Measurements from ENCODE around the gene HSPA6. TPM values are rescaled to one million over a fixed set of nuclear protein-coding genes. Genes with fewer than 3 reads are reported as not detected.
"Not testable (repeated sequence)": the region's sequence is repeated elsewhere in the genome, so short reads cannot be mapped to it uniquely, and the experiment has no call there.

Gene HSPA6
- total RNA-seq, 2 experiments from 2014 or later = 0.47 to 1.1 TPM

DNA sequence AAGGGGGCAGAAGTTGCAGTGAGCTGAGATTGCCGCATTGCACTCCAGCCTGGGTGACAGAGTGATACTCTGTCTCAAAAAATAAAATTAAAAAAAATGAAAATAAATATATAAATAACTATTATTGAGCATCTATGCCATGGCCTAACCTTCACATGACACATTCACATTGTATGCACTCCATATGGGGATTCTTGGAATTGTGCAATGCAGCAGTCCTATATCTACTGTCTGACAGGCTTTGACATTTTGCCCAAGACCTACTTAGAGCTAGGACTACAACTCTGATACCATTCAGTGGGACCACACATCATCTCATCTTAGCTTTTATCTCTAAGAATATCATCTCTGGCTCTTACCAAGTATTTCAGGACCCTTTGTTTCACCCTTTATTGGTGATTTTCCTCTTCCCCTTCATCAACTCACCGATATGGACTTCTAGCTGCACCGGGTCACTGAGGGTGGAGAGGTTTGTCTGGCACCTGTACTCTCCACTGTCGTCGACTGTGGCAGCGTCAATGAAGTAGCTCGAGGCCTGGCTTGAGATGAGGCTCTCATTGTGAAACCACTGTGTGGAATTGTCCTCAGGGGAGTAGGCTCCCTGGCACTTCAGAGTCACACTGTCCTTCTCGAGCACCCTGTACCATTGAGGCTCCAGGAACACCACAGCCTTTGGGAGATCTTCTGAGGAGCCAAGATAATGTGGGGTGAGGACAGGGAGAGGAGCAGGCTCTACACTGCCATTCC lies 23.8 kb downstream of the HSPA6 start:
- ATAC-seq; DNase-seq; H3K27me3 Mint-ChIP-seq; H3K27ac Mint-ChIP-seq; H3K4me3 Mint-ChIP-seq; H3K9me3 Mint-ChIP-seq (ENCODE audit: low read depth); H3K36me3 Mint-ChIP-seq; CTCF ChIA-PET: not testable (repeated sequence)
- peaks cover 32% of the 10 kb centered on the region for H3K4me1 Mint-ChIP-seq

DNA sequence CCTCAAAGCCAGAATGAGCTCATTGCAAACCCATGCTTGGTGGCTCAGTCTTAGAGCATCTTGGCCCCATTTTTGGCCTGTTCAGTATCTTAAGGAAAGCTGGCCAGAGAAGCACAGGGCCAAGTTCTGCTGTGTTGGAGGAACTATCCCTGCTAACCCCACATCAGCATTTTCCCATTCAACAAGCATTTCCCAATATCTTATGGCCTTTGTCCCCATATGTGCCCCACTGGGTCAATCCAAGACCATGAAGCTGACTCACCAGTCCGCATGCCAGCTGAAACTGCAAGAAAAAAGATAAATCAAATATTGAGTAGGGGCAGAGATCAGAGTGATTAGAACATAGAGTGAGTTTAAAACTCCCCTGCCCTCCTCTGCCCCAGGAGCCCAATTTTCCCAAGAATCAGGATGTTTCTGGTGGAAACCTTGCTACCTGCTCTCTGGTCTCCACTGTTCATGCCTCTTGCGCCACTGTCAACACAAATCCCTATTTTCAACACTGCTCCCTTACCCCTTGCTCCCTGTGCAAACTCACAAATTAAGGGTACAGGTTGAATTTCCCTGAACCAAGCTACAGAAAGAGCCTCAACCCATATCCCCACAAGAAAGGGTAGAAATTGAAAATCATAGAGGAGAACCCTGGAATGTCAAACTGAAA lies 24.5 kb downstream of the HSPA6 start:
- H3K27me3 Mint-ChIP-seq; CTCF ChIA-PET; H3K27ac Mint-ChIP-seq; H3K4me3 Mint-ChIP-seq; H3K36me3 Mint-ChIP-seq; DNase-seq; ATAC-seq; H3K9me3 Mint-ChIP-seq (ENCODE audit: low read depth): not testable (repeated sequence)
- H3K4me1 Mint-ChIP-seq = peaks cover 25% of the 10 kb centered on the region

DNA sequence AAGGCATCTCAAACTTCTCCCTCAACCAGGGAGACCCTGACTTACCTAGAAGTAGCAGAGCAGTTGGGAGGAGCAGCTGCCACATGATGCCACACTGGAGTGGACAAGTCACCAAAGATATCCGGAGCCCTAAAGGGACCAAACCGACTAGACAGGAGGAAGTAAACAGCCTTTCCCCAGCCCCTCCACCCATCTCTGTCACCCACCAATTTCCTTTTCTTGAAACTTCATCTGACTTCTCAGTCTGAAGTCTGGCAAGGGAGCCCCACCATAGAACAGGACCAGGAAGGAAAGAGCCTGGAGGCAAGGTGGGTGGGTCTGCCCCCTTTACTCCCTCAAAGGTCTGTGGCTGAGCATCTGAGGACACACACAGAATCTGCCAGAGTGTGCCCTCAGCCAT lies 25.3 kb downstream of the HSPA6 start, which contains the start of gene FCGR3A:
TSS of gene FCGR3A (minus strand) at position 167 of the 400 bp plus-strand sequence. CDS start at position 85, 82 bp downstream.
- no peak for DNase-seq
- Mint-ChIP-seq H3K27ac (peak within 1 kb of the TSS; percentile 24), H3K9me3 (ENCODE audit: low read depth) (no peaks in the 10 kb centered on the region), H3K4me1 (peaks cover 26% of the 10 kb centered on the region), H3K4me3 (no peak within 1 kb of the TSS), H3K27me3 (no peaks in the 10 kb centered on the region), H3K36me3 (peaks cover 3% of the 10 kb centered on the region)
- no peak for ATAC-seq
- CTCF ChIA-PET = no interaction called here

DNA sequence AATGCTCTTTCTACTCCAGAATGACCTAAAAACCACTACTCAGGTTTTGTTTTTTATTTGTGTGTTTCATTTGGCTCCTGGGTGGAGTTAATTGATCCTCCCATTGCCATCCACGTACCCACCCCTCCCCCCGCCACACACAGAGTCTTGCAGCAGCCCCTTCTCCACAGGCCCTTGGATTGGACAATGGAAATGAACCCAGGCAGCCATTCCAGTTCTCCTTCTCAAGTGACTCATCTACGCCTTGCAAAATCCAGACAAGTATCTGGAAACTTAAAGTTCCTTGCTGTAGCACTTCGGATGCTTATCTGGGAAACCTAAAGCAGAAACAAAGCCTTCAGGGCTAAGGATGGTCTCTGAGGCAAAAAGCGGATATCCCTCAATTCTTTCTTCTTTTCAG lies 26.6 kb downstream of the HSPA6 start:
- CTCF ChIA-PET; H3K4me3 Mint-ChIP-seq; H3K27me3 Mint-ChIP-seq; DNase-seq; ATAC-seq; H3K27ac Mint-ChIP-seq; H3K36me3 Mint-ChIP-seq; H3K9me3 Mint-ChIP-seq (ENCODE audit: low read depth): not testable (repeated sequence)
- peaks cover 27% of the 10 kb centered on the region for H3K4me1 Mint-ChIP-seq

DNA sequence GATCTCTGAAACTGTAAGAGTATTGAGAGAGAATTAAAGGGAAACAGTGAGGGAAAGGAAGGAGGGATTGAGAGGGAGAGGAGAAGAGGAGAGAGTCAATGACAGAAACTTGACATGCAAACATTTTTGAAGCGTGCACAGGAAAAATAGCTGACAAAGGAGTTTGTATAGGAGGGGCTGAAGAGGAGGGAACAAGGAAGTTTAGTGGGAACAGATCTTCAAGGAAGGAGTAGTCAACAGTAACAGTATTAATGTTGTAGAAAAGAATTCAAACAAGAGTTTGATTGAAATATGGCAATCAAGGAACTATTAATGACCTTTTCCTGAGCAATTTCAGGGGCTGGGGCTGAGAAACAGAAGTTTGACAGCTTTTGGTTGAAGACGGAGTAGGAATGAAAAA lies 29.3 kb downstream of the HSPA6 start:
- H3K27ac Mint-ChIP-seq; H3K4me3 Mint-ChIP-seq; H3K36me3 Mint-ChIP-seq; DNase-seq; ATAC-seq; H3K9me3 Mint-ChIP-seq (ENCODE audit: low read depth); CTCF ChIA-PET; H3K27me3 Mint-ChIP-seq: not testable (repeated sequence)
- peaks cover 28% of the 10 kb centered on the region for H3K4me1 Mint-ChIP-seq

DNA sequence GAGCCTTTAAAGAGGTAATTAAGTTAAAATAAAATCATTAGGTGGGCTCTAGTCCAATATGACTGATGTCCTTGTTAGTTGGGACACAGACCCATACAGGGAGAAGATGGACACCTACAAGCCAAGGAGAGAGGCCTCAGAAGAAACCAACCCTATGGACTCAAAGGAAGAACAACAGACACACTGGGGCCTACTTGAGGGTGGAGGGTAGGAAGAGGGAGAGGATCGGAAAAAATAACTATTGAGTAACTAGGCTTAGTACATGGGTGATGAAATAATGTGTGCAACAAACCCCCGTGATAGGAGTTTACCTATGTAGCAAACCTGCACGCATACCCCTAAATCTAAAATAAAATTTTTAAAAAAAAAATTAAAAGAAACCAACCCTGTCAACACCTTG lies 30.0 kb downstream of the HSPA6 start:
- DNase-seq; CTCF ChIA-PET; H3K27me3 Mint-ChIP-seq; H3K4me3 Mint-ChIP-seq; ATAC-seq; H3K36me3 Mint-ChIP-seq; H3K9me3 Mint-ChIP-seq (ENCODE audit: low read depth): not testable (repeated sequence)
- peaks cover 29% of the 10 kb centered on the region for H3K4me1 Mint-ChIP-seq
- H3K27ac Mint-ChIP-seq = peak overlapping the region; percentile 77

DNA sequence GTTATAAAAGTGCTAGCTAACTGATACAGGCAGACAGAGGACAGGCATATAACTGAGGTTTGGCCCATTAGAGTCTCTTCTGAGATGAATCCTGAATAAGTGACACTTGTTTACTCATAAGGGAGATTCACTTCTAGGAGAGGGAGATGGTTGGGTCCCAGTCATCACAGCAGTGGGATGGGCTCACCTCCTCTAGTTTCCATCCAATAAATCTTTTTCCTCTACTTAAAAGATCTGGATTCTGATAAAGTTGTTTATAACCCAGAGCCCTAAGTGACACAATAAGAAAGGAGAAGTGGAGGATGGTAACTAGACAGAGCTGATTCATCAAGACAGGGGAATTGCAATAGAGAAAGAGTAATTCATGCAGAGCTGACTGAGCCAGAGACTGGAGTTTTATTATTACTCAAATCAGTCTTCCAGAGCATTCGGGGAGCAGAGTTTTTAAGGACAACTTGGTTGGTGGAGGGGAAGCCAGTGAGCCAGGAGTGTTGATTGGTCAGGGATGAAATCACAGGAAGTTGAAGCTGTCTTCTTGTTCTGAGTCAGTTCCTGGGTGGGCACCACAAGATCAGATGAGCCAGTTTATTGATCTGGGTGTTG lies 30.6 kb downstream of the HSPA6 start:
- CTCF ChIA-PET; H3K9me3 Mint-ChIP-seq (ENCODE audit: low read depth); H3K36me3 Mint-ChIP-seq; H3K27me3 Mint-ChIP-seq: not testable (repeated sequence)
- ATAC-seq (peak; percentile 88), DNase-seq (peak; percentile 59)
- Mint-ChIP-seq H3K4me1 (peaks cover 23% of the 10 kb centered on the region), H3K27ac (peak overlapping the region; percentile 86), H3K4me3 (peak overlapping the region; percentile 24)

DNA sequence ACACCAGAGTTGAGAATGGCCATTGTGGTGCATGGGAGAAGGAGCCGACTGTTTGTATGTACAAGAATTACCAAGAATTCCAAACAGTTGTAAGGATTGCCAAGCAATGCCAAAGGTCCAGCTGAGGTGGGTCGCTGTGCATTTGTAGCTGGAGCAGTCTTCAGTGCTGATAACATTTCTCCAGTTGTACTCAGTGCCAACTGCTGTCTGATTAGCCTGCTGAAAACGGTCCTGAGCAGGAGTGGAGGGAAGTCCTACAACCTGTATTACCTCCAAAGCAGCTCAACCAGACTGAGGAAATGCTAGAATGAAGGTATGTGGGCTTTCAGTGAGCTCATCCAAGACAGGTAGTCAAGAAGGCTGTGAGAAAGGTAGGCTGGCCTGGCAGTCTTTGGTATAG lies 31.8 kb downstream of the HSPA6 start:
- peak overlapping the region; percentile 80 for H3K27ac Mint-ChIP-seq
- H3K4me3 Mint-ChIP-seq = not testable (repeated sequence)
- CTCF ChIA-PET = interaction anchor here (1.1 kb wide), 1 partner anchor 32 kb away, joined by 3 read pairs; no protein-coding TSS in a partner anchor

DNA sequence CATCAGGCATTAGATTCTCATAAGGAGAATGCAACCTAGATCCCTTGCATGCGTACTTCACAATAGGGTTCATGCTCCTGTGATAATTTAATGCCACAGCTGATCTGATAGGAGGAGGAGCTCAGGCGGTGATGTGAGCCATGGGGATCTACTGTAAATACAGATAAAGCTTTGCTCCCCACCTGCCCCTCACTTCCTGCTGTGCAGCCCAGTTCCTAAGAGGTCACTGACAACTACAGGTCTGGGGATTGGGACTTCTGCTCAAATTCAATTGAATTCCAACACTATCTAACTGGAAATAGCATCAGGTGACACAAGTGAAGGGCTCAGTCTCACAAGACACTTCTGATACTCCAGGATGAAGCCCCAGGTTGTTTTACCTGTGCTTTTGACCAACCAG lies 32.6 kb downstream of the HSPA6 start:
- H3K4me1 Mint-ChIP-seq = peaks cover 29% of the 10 kb centered on the region
- H3K27ac Mint-ChIP-seq; CTCF ChIA-PET; H3K36me3 Mint-ChIP-seq; DNase-seq; H3K9me3 Mint-ChIP-seq (ENCODE audit: low read depth); ATAC-seq; H3K27me3 Mint-ChIP-seq; H3K4me3 Mint-ChIP-seq: not testable (repeated sequence)

More for the DNA sequence above, 31.8 kb downstream of the HSPA6 start:
- not testable (repeated sequence) for H3K36me3 Mint-ChIP-seq; H3K27me3 Mint-ChIP-seq; DNase-seq; ATAC-seq; H3K9me3 Mint-ChIP-seq (ENCODE audit: low read depth)
- peaks cover 25% of the 10 kb centered on the region for H3K4me1 Mint-ChIP-seq

DNA sequence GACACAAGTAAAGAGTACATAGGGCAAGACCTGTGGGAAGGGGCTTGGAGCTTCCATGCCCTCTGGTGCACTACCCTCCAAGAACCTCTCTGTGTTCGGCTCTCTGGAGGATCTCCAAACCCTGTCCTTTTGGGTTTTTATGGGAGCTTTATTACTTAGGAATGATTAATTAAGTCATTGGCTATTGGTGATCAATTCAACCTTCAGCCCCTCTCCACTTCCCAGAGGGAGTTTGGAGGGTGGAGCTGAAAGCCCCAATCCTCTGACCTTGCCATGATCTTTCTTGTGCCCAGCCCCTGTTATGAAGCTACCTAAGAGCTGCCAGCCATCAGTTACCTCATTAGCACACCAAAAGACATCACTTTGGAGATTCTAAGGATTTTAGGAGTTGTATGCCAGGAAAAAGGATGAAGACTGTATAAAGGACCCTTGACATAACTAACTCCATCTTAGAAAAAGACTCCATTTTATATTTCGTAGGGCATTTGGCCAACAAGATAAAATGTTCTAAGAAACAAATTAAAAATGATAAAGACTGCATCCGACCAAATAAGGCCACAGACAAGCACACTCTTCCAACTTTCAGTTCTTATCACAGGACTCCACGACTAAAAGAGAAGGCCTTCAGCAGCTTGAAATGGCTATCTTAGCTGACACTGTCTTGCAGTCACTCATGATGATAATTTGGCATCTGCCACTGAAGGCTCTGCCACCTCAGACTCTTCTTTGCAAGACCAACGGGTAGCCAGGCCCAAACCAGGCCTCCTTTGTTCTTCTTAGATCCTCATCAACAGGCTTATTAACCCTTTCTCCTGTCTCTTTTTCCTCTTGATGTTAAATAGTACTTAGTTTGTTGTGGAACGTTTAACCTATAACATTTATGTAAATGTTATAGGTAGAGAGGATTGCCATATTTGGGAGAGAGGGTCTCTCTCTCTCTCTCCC lies 33.4 kb downstream of the HSPA6 start:
- H3K4me1 Mint-ChIP-seq = peaks cover 33% of the 10 kb centered on the region
- CTCF ChIA-PET; H3K36me3 Mint-ChIP-seq; H3K27me3 Mint-ChIP-seq; H3K9me3 Mint-ChIP-seq (ENCODE audit: low read depth); H3K4me3 Mint-ChIP-seq; DNase-seq; ATAC-seq; H3K27ac Mint-ChIP-seq: not testable (repeated sequence)

DNA sequence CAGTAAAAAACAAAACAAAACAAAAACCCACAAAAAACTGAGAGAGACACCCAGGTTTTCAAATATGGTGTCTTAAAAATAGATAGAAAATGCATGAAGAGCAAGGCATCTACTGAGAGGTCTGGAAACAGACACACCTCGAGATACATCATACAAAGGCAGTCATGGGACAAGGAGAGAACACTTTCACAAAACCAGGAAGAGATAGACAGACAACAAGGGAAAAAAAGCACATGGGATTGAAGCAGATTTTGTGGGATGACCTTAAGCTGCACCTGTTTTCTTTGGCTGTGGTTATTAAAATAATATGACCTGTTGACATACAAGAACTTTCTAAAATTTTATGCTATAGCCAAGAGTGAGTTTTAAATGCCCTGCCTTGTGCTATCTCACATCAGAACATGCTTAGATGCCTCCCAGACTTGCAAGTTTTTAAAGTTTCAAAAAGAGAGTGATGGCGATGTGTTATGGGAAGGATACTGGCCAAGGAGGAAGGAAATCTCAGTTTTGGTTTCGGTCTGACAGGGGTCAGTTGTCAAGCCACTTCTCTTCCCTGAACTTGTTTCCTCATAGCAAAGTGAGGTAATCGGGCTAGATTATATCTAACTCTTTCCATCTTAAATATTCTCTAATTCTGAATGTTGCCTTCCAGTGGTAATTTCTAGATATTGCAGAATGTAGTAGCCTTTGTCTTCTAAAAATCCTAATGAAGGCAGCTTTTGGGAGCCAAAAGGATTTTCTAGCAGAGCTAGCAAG lies 36.8 kb downstream of the HSPA6 start:
- Mint-ChIP-seq H3K4me3 (peak overlapping the region; percentile 28), H3K27ac (peak overlapping the region; percentile 81), H3K4me1 (peaks cover 21% of the 10 kb centered on the region)
- H3K9me3 Mint-ChIP-seq (ENCODE audit: low read depth); H3K27me3 Mint-ChIP-seq; H3K36me3 Mint-ChIP-seq; CTCF ChIA-PET; DNase-seq: not testable (repeated sequence)
- ATAC-seq = peak; percentile 62

DNA sequence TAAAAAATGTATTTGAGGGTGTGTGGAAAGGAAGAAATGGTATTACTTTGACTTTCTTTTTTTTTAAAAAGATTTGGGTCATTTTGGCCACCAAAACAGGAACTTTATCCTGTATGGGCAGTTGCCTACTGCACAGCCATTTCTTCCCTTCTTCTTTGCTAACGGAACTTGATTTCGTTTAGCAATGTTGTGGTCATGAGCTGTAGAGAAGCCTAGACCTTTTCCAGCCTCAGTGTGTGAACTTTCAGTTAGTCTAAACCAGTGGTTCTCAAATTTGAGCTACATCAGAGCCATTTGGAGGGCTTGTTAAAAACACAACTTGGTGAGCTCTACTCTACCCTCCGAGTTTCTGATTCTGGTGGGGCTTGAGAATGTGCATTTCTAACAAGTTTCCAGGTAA lies 38.1 kb downstream of the HSPA6 start:
- H3K9me3 Mint-ChIP-seq (ENCODE audit: low read depth); CTCF ChIA-PET; H3K36me3 Mint-ChIP-seq; DNase-seq; ATAC-seq; H3K4me3 Mint-ChIP-seq; H3K27ac Mint-ChIP-seq: not testable (repeated sequence)
- peaks cover 23% of the 10 kb centered on the region for H3K4me1 Mint-ChIP-seq
- H3K27me3 Mint-ChIP-seq = peaks cover 12% of the 10 kb centered on the region

All from activated CD8-positive, alpha-beta memory T cell treated with anti-CD3 and anti-CD28 coated beads, Interleukin-2, amount 10 ng/mL, durations not matched to agents 7 days and 5 days (primary cell).